Upper lobe of left lung (tissue), 4 donors: ENCODE measurements around the gene CCL11.

Experiments used
- CTCF ChIP-seq, 6 experiments: fragments of 450-650 bp in 4 of 6; fragments of 200-600 bp in 2 of 6; sonication (generic) in 2 of 6; IDR thresholded peaks; one replicate each; pipeline ENCODE4 v1.5.1; 2016 to 2019; ENCODE audit warnings: antibody characterized with exemption in 6 of 6
- EP300 ChIP-seq, 4 donors: sonication (generic); formaldehyde crosslinking; IDR thresholded peaks; one replicate each; pipeline ENCODE4 v1.5.1; 2017; ENCODE audit warnings: antibody characterized with exemption in 4 of 4, control low read depth in 2 of 4
- POLR2A ChIP-seq, 4 donors: fragments of 450-650 bp; IDR thresholded peaks; one replicate each; pipeline ENCODE4 v1.5.1; 2016 to 2017; ENCODE audit warnings: antibody characterized with exemption in 4 of 4, mild to moderate bottlenecking in 2 of 4

GRCh38 chr17:34269969-34270368 lies 15.6 kb upstream of the CCL11 start, which contains the start of gene CCL7:
- TF ChIP-seq CTCF (IDR thresholded peaks at IDR 0.05) (no peak), POLR2A (IDR thresholded peaks at IDR 0.05) (no peak), EP300 (IDR thresholded peaks at IDR 0.05) (no peak)
